ENCODE data around the gene PPP2R5E.
"Not testable (repeated sequence)": the region's sequence is repeated elsewhere in the genome, so short reads cannot be mapped to it uniquely, and the experiment has no call there.

Gene PPP2R5E

DNA sequence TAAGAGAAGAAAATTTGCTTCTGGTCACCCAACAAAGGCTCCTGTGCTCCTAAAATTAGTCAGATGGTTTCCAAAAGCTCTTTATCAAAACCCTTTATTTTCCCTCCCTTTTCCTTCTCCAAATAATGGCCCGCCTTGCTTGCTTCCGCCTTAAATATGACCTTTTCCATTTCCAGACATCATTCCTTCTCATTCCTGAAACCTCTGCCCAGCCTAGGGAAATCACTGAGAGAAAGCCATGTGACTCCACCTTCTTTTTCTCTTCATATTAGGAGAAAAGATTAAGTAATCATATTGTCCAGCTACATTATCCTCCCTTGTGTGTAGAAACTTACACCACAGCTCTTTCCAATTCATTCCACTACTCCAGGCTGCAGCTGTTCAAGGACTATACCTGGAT lies 148.7 kb downstream of the PPP2R5E start:
- H3K36me3 ChIP-seq (ENCODE audit: control insufficient read depth, insufficient read depth, low read length), result peaks cover 3% of the 10 kb centered on the region
- H3K27ac ChIP-seq (ENCODE audit: insufficient read depth, low read depth, low read length, poor library complexity, severe bottlenecking), result no peak overlapping the region
- no peaks in the 10 kb centered on the region for H3K9me3 ChIP-seq (ENCODE audit: control insufficient read depth, low read length)
- no peak overlapping the region for H3K4me3 ChIP-seq (ENCODE audit: insufficient read depth, low read depth, low read length)
- WGBS, 2 experiments, result 96 to 99% methylated on average over 2 of the region's 2 CpGs
- no peaks in the 10 kb centered on the region for H3K4me1 ChIP-seq (ENCODE audit: control insufficient read depth, insufficient read depth, low read length)
- no peaks in the 10 kb centered on the region for H3K27me3 ChIP-seq (ENCODE audit: control insufficient read depth, insufficient read depth, low read length, poor library complexity, severe bottlenecking)

DNA sequence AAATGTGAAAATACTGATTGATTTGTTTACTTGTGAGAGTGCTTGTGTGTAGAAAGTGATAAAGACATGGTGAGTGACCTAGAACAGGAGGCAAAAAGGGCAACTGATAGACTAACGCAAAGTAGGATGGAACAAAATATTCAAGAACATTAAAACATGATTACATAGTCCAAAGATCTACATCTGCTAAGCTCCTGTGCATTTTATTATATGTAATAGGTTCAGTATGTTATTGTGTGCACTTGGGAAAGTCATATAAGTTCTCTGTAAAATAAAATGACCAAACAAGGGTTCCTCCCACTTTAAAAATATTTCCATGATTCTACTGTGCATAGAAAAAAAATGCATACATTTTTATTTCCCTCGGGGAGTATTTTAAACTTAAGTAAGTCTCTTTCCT lies 150.2 kb downstream of the PPP2R5E start:
- no peaks in the 10 kb centered on the region for H3K9me3 ChIP-seq (ENCODE audit: control insufficient read depth, low read length)
- WGBS, 2 experiments, result 94 to 97% methylated on average over 2 of the region's 2 CpGs
- H3K4me1 ChIP-seq (ENCODE audit: control insufficient read depth, insufficient read depth, low read length), result no peaks in the 10 kb centered on the region
- peaks cover 3% of the 10 kb centered on the region for H3K36me3 ChIP-seq (ENCODE audit: control insufficient read depth, insufficient read depth, low read length)
- no peak overlapping the region for H3K27ac ChIP-seq (ENCODE audit: insufficient read depth, low read depth, low read length, poor library complexity, severe bottlenecking)
- H3K4me3 ChIP-seq (ENCODE audit: insufficient read depth, low read depth, low read length), result no peak overlapping the region
- no peaks in the 10 kb centered on the region for H3K27me3 ChIP-seq (ENCODE audit: control insufficient read depth, insufficient read depth, low read length, poor library complexity, severe bottlenecking)

DNA sequence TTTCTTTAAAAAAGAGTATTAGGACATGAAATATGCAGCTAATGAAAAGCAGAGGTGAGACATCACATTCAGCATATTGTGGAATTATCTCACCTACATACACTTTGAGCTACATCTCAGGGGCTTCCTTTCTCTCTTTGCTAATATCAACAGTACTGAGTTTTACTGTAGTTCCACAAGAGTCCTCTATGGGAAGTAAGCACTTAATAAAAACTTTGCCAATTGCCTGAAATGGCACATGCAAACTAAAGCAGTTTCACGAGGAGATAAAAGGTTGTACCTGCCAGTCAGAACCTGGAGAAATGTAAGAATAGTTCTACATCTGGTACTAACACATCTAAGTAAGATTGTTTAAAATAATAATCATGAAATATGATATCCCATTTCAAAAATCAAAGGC lies 150.9 kb downstream of the PPP2R5E start:
- Histone ChIP-seq H3K4me3 (ENCODE audit: insufficient read depth, low read depth, low read length) (no peak overlapping the region), H3K9me3 (ENCODE audit: control insufficient read depth, low read length) (no peaks in the 10 kb centered on the region), H3K27ac (ENCODE audit: insufficient read depth, low read depth, low read length, poor library complexity, severe bottlenecking) (no peak overlapping the region), H3K36me3 (ENCODE audit: control insufficient read depth, insufficient read depth, low read length) (peaks cover 6% of the 10 kb centered on the region), H3K4me1 (ENCODE audit: control insufficient read depth, insufficient read depth, low read length) (no peaks in the 10 kb centered on the region), H3K27me3 (ENCODE audit: control insufficient read depth, insufficient read depth, low read length, poor library complexity, severe bottlenecking) (no peaks in the 10 kb centered on the region)
- WGBS, 2 experiments, result 100% methylated on average over 1 of the region's 1 CpG; no CpG with 5 or more reads in 1 of the 2 experiments

DNA sequence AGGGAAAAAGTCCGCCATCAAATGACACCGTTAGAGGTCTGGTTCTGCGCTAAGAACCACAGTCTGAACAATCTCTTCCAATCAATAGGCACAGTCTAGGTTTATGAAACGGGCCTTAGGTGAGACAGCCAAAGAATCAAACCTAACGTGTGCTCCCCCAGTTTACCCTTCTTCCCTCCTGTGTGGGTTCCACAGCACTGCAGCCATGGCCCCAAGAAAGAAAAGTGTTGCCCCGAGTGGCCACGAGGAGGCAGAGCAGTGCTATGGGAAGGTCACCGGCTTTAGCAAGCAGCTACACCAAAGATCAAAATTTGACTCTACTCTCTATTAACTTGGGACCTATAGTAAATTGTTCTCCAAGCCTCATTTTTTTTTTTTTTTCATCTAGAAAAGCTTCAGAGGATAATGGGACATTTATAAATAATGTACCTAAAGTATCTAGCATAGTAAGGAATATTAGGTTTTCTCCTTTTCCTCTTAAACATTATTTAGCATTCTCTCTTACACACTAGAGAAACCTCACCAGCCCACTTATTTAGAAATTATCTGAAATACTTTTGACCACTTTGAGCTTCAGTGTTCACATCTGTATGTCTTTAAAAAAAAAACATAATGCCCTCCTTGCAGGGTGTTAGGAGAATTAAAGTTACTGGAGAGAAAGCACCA lies 154.3 kb downstream of the PPP2R5E start:
- WGBS, 2 experiments, result 64 to 73% methylated on average over 8 of the region's 8 CpGs
- Histone ChIP-seq H3K27ac (ENCODE audit: insufficient read depth, low read depth, low read length, poor library complexity, severe bottlenecking) (no peak overlapping the region), H3K9me3 (ENCODE audit: control insufficient read depth, low read length) (no peaks in the 10 kb centered on the region), H3K4me1 (ENCODE audit: control insufficient read depth, insufficient read depth, low read length) (no peaks in the 10 kb centered on the region), H3K27me3 (ENCODE audit: control insufficient read depth, insufficient read depth, low read length, poor library complexity, severe bottlenecking) (no peaks in the 10 kb centered on the region), H3K36me3 (ENCODE audit: control insufficient read depth, insufficient read depth, low read length) (peaks cover 13% of the 10 kb centered on the region), H3K4me3 (ENCODE audit: insufficient read depth, low read depth, low read length) (no peak overlapping the region)

DNA sequence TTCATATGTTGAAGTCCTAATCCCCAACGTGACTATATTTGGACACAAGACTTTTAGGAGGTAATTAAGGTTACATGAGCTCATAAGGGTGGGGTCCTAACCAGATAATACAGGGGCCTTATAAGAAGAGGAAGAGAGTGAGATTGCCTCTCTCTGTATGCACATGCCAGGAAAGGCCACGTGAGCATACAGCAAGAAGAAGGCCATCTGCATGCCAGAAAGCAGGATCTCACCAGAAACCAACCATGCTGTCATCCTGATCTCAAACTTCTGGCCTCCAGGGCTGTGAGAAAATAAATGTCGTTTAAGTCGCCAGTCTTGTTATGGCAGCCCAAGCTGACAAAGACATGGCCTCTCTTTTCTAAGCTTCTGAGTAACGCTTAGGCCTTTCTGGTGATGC lies 155.5 kb downstream of the PPP2R5E start:
- WGBS, 2 experiments, result 89 to 94% methylated on average over 5 of the region's 5 CpGs
- Histone ChIP-seq H3K4me3 (ENCODE audit: insufficient read depth, low read depth, low read length) (no peak overlapping the region), H3K36me3 (ENCODE audit: control insufficient read depth, insufficient read depth, low read length) (peaks cover 16% of the 10 kb centered on the region), H3K27ac (ENCODE audit: insufficient read depth, low read depth, low read length, poor library complexity, severe bottlenecking) (no peak overlapping the region), H3K27me3 (ENCODE audit: control insufficient read depth, insufficient read depth, low read length, poor library complexity, severe bottlenecking) (no peaks in the 10 kb centered on the region), H3K9me3 (ENCODE audit: control insufficient read depth, low read length) (no peaks in the 10 kb centered on the region), H3K4me1 (ENCODE audit: control insufficient read depth, insufficient read depth, low read length) (no peaks in the 10 kb centered on the region)

DNA sequence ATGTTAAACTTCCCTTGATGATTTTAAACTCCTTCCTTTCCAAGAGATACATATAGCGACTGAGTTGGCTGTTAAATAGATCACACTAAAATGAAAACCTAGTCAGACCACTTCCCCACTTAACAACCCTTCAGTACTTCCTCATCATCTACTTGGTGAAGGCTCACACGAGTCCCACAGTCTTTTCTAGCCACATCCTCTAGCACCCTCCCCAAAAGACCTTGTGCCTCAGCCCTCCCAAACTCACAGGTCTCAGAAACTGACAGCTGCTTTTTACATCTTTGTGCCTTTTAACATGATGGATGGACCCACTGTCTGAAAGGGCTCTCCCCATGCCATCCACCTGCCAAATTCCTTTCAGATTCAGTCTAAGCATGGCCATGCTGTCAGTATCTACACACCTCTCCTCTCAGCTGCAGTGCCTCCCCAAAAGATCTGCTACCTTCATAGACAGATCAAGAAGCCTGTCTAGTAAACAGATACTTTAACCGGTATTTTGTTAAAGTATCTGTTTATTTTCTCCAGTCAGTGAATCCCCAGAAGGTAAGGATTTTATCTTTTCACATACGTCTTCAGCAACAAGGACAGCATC lies 159.3 kb downstream of the PPP2R5E start:
- H3K27ac ChIP-seq (ENCODE audit: insufficient read depth, low read depth, low read length, poor library complexity, severe bottlenecking), result no peak overlapping the region
- WGBS, 2 experiments, result 88 to 93% methylated on average over 4 of the region's 4 CpGs
- no peak overlapping the region for H3K4me3 ChIP-seq (ENCODE audit: insufficient read depth, low read depth, low read length)
- no peaks in the 10 kb centered on the region for H3K4me1 ChIP-seq (ENCODE audit: control insufficient read depth, insufficient read depth, low read length)
- no peaks in the 10 kb centered on the region for H3K9me3 ChIP-seq (ENCODE audit: control insufficient read depth, low read length)
- H3K27me3 ChIP-seq (ENCODE audit: control insufficient read depth, insufficient read depth, low read length, poor library complexity, severe bottlenecking), result no peaks in the 10 kb centered on the region
- H3K36me3 ChIP-seq (ENCODE audit: control insufficient read depth, insufficient read depth, low read length), result peaks cover 30% of the 10 kb centered on the region

DNA sequence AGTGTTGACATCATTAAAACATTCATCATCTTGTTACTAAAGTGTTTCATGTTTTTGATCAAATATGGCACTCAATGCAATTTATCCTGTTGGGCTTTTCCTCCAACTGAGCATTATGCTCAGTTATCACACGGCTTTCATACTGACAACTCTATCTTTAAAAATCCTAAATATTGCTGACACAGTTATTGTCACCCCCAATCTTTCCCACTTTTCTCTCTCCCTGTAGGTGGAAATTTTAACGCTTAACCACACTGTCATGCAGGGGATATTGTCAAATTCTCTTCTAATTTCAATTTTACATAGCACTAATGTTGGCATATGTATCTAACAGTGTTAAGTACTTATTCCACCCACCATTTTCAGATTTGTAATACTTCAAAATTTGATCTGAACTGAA lies 164.7 kb downstream of the PPP2R5E start:
- Histone ChIP-seq H3K27ac (ENCODE audit: insufficient read depth, low read depth, low read length, poor library complexity, severe bottlenecking) (no peak overlapping the region), H3K36me3 (ENCODE audit: control insufficient read depth, insufficient read depth, low read length) (peaks cover 26% of the 10 kb centered on the region), H3K9me3 (ENCODE audit: control insufficient read depth, low read length) (no peaks in the 10 kb centered on the region), H3K4me3 (ENCODE audit: insufficient read depth, low read depth, low read length) (no peak overlapping the region), H3K4me1 (ENCODE audit: control insufficient read depth, insufficient read depth, low read length) (no peaks in the 10 kb centered on the region), H3K27me3 (ENCODE audit: control insufficient read depth, insufficient read depth, low read length, poor library complexity, severe bottlenecking) (no peaks in the 10 kb centered on the region)
- WGBS, 2 experiments, result 91 to 98% methylated on average over 2 of the region's 2 CpGs

DNA sequence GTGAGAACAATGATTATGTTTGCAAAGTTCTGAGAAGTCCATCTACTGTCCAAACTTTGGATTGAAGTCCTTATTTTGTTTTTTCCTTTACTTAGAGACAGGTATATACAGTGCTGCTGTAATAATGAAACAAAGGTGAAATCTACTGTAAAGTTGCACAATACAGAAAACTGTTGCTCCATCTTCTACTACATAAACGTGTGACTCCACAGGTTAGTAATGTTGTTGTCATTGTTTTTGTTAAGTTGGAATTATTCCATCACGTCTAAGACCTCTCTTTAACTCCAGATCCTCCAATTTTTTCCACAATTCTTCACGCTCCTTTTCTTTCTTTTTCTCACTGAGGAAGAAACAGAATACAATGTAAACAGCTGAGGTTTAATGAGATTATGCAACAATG lies 167.4 kb downstream of the PPP2R5E start:
- H3K36me3 ChIP-seq (ENCODE audit: control insufficient read depth, insufficient read depth, low read length), result peaks cover 12% of the 10 kb centered on the region
- no peaks in the 10 kb centered on the region for H3K9me3 ChIP-seq (ENCODE audit: control insufficient read depth, low read length)
- H3K4me3 ChIP-seq (ENCODE audit: insufficient read depth, low read depth, low read length), result no peak overlapping the region
- 80 to 100% methylated on average over 1 to 3 of the region's 3 CpGs for WGBS, 2 experiments
- H3K27me3 ChIP-seq (ENCODE audit: control insufficient read depth, insufficient read depth, low read length, poor library complexity, severe bottlenecking), result no peaks in the 10 kb centered on the region
- H3K4me1 ChIP-seq (ENCODE audit: control insufficient read depth, insufficient read depth, low read length), result no peaks in the 10 kb centered on the region
- no peak overlapping the region for H3K27ac ChIP-seq (ENCODE audit: insufficient read depth, low read depth, low read length, poor library complexity, severe bottlenecking)

DNA sequence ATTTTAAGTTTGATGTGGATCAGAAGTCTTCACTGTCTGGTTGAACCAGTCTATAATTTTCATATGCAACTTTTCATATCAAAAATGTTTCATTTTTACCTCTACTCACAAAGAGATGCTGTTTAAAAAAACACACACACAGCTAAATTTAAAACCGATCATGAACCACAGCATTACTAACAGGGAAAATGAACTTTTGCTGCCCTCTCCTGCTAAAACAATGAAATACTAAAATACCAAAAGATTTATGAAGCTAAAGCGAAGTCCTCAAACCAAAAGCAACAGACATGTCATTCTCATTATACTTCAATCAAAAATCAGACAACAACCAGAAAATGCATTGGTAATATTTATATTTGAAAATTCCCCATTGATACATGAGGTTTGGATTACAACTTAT lies 171.6 kb downstream of the PPP2R5E start:
- H3K27me3 ChIP-seq (ENCODE audit: control insufficient read depth, insufficient read depth, low read length, poor library complexity, severe bottlenecking); H3K36me3 ChIP-seq (ENCODE audit: control insufficient read depth, insufficient read depth, low read length); H3K9me3 ChIP-seq (ENCODE audit: control insufficient read depth, low read length); H3K27ac ChIP-seq (ENCODE audit: insufficient read depth, low read depth, low read length, poor library complexity, severe bottlenecking); H3K4me3 ChIP-seq (ENCODE audit: insufficient read depth, low read depth, low read length); H3K4me1 ChIP-seq (ENCODE audit: control insufficient read depth, insufficient read depth, low read length): not testable (repeated sequence)
- 95% methylated on average over 1 to 2 of the region's 2 CpGs for WGBS, 2 experiments

DNA sequence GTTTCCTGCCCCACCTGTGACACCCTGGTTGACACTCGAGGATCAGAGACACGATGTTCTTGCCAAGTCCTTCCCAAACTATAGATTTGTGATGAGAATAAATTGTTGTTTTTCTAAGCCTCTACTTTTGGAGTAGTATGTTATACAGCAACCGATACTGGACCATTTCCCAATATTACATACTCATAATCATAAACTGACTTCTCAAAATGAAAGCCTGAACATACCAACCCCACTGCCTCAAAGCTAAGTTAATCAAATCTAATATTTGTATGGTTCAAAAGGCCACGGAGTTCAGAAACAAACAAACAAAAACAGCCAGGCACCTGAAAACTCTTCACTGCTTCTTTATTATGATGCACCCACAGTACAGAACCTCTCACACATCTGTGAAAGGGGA lies 172.1 kb downstream of the PPP2R5E start:
- H3K4me1 ChIP-seq (ENCODE audit: control insufficient read depth, insufficient read depth, low read length), result no peaks in the 10 kb centered on the region
- 97% methylated on average over 3 to 4 of the region's 4 CpGs for WGBS, 2 experiments
- H3K36me3 ChIP-seq (ENCODE audit: control insufficient read depth, insufficient read depth, low read length), result peaks cover 4% of the 10 kb centered on the region
- H3K4me3 ChIP-seq (ENCODE audit: insufficient read depth, low read depth, low read length), result no peak overlapping the region
- H3K27me3 ChIP-seq (ENCODE audit: control insufficient read depth, insufficient read depth, low read length, poor library complexity, severe bottlenecking), result no peaks in the 10 kb centered on the region
- H3K27ac ChIP-seq (ENCODE audit: insufficient read depth, low read depth, low read length, poor library complexity, severe bottlenecking), result no peak overlapping the region
- H3K9me3 ChIP-seq (ENCODE audit: control insufficient read depth, low read length), result peaks cover 8% of the 10 kb centered on the region

Data from ectodermal cell (in vitro differentiated cells).